H1 (cell line): ENCODE data around the gene CSNK1G3. TPM values are rescaled to one million over a fixed set of nuclear protein-coding genes. Genes with fewer than 3 reads are reported as not detected.

ENCODE experiments used
- CHD7 ChIP-seq: fragments of 300-600 bp; sonication (generic); IDR thresholded peaks from 2 replicates; pipeline ENCODE4 v1.7.1; 2012; ENCODE audit warnings: low read length, moderate library complexity, mild to moderate bottlenecking, inconsistent platforms; ENCODE audit not compliant: insufficient replicate concordance
- HDAC2 ChIP-seq, 2 experiments: fragments of 300-600 bp in 1 of 2; sonication (generic) in 1 of 2; IDR thresholded peaks; 2 replicates each; pipeline ENCODE4 v1.6.1; 2011 to 2012; ENCODE audit warnings: low read depth in 2 of 2, low read length in 2 of 2, mild to moderate bottlenecking in 2 of 2, moderate library complexity in 2 of 2, borderline replicate concordance in 1 of 2, inconsistent platforms in 1 of 2
- KDM5A ChIP-seq: fragments of 200-600 bp; IDR thresholded peaks from 2 replicates; pipeline ENCODE4 v1.7.1; 2012; ENCODE audit warnings: mild to moderate bottlenecking, low read length, inconsistent platforms, mixed read lengths
- POU5F1 ChIP-seq: IDR thresholded peaks from 2 replicates; pipeline ENCODE4 v1.6.1; 2011; ENCODE audit warnings: low read depth, mild to moderate bottlenecking, low read length, moderate library complexity
- ZNF274 ChIP-seq: IDR thresholded peaks from 2 replicates; pipeline ENCODE4 v1.7.0; 2012; ENCODE audit warnings: low read length, borderline replicate concordance; ENCODE audit errors: extremely low read depth
- polyA plus RNA-seq, 7 experiments: library from polyadenylated mRNA; depleted of rRNA in 3 of 7; stranded (reverse) in 5 of 7; unstranded in 2 of 7; fragments of >200 nt in 5 of 7; fragments of 200-250 nt in 2 of 7; gene quantifications; 1 replicate in 5 of 7; 2 replicates in 1 of 7; 4 replicates in 1 of 7; pipeline versions ENCODE4 v1.2.1 to v1.2.3, GENCODE V29; 2011 to 2013; ENCODE audit warnings: missing spikeins in 2 of 7, mixed read lengths in 2 of 7
- total RNA-seq: library from RNA; stranded (reverse); fragmentation: NEBNext Ultra II Directional; extraction: Animal tissue kit (Norgen Biotek cat#: 25700); gene quantifications from 2 replicates; pipeline ENCODE4 v1.2.1, GENCODE V29; 2021

CSNK1G3 gene
- total and polyA plus RNA-seq, 2 of the 8 experiments (the other 6 are each of a cell fraction or from before 2014, with no cell fraction given) = 10.6 to 58.9 TPM

- TF ChIP-seq CHD7 = no peak
- no peak for TF ChIP-seq KDM5A
- no peak for TF ChIP-seq HDAC2 (IDR thresholded peaks at IDR 0.05; ENCODE audit: borderline replicate concordance in 1 of 2, low read depth in 2 of 2, low read length in 2 of 2)
- no peak for TF ChIP-seq POU5F1
- no peak for TF ChIP-seq ZNF274
These were observed 3.9 kb downstream of the CSNK1G3 start (continued) for GRCh38 chr5:123515904-123516303.
